Kidney glomerular epithelial cell (primary cell): ENCODE measurements around the gene ELK4.

ENCODE experiments used
- DNase-seq: peaks from one replicate; lab custom pipeline; 2025; lab: John Stamatoyannopoulos, UW

The ELK4 gene

GRCh38 chr1:205563927-205564441 is 67.8 kb downstream of the ELK4 start:
- no peak for DNase-seq

GRCh38 chr1:205561501-205562203 is 70.2 kb downstream of the ELK4 start:
- no peak for DNase-seq
